ENCODE results near the gene GNB3.
A peak's percentile ranks its signal among the peaks of the same experiment; 100 is the strongest.

The GNB3 gene

DNA sequence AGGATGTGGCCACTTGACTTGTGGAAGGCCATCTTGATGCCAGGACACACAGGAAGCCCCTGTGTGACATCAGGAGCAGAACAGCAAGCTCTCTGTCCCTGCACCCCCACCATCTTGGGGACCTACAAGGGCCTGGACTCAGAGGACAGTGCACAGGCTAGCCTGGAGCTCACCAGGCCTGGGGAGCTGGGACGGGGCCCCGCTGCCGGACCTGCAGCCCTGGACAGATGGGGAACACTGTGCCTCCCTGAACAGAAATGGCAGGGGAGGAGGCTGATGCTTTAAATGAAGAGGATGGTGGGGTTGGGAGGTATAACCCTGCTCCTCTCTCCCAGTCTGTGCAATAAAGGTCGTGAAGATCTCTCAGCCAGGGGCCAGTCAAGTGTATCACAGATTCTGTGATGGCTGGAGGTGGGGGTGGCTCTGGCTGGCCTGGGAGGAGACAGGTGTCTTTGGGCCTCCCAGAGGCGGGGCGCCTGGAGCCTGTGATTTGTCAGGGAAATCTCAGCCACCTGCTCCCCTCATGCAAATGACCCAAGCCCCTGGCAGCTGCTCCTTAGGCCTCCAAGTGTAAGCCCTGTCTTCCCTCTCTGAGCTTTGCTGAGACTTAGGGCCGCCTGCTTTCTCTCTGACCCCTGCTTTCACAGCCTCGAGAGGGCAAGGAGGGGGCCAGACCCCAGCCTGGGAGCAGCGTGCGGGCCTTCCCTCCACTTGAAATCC, 1.1 kb upstream of the GNB3 start:
- no peak for DNase-seq

DNA sequence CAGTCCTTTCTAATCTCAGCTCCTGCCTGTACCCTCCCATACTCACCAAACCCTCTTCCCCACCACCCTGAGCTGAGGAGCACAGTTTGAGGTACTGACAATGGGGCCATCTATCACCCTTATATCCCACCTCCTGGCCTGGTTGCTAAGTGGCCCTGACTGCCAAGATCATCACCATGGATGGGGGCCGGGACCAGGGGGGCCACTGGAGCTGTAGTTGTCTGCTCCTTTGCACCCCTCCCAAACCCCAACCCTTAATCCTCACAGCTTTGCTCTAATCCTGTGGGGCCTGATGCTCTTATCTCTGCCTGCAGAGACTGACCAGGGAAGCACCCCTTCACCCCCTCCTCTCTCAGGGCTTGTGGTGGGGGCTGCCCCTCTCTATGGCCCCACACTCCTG, 395 bp upstream of the GNB3 start:
- DNase-seq: no peak

DNA sequence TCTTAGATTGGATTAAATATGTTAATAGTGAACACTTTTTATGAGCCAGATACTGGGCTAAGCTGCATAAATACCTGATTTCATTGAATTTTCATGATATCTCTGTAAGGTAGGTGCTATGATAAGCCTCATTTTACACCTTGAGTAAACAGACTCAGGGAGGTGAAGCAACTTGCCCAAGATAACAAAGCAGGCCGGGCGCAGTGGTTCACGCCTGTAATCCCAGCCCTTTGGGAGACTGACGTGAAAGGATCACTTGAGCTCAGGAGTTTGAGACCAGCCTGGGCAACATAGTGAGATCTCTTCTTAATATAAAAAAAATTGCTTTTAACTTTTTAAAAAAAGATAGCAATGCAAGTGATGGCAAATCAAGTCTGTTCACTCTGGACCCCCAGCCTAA, 1.4 kb downstream of the GNB3 start:
- DNase-seq: no peak

DNA sequence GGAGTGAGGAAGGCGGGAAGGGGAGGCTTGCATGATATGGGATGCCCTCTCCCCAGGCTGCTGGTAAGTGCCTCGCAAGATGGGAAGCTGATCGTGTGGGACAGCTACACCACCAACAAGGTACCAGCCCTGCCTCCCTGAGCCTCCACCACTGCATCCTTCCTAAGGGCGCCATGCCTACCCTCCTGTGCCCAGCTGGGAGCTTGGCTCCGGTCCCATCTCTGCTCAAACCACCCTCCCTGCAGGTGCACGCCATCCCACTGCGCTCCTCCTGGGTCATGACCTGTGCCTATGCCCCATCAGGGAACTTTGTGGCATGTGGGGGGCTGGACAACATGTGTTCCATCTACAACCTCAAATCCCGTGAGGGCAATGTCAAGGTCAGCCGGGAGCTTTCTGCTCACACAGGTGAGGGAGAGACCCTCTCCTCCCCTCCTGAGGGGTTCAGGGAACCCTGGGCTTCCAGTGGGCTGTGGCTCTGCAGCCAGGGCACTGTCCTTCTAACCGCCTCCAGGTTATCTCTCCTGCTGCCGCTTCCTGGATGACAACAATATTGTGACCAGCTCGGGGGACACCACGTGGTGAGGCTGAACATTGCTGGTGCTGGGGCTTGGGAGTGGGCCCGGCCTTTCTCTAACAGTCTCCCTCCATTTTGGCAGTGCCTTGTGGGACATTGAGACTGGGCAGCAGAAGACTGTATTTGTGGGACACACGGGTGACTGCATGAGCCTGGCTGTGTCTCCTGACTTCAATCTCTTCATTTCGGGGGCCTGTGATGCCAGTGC, 2.6 kb downstream of the GNB3 start:
- no peak for DNase-seq

DNA sequence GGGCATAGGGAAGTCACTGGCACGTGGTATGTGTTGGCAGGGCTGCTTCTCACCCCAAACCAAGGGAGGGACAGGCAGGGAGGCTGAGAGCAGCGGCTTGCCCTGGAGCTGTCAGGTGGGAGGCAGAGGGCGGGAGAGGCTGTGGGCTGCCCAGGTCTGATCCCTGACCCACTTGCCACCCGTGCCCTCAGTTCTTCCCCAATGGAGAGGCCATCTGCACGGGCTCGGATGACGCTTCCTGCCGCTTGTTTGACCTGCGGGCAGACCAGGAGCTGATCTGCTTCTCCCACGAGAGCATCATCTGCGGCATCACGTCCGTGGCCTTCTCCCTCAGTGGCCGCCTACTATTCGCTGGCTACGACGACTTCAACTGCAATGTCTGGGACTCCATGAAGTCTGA, 4.7 kb downstream of the GNB3 start:
- no peak for DNase-seq

DNA sequence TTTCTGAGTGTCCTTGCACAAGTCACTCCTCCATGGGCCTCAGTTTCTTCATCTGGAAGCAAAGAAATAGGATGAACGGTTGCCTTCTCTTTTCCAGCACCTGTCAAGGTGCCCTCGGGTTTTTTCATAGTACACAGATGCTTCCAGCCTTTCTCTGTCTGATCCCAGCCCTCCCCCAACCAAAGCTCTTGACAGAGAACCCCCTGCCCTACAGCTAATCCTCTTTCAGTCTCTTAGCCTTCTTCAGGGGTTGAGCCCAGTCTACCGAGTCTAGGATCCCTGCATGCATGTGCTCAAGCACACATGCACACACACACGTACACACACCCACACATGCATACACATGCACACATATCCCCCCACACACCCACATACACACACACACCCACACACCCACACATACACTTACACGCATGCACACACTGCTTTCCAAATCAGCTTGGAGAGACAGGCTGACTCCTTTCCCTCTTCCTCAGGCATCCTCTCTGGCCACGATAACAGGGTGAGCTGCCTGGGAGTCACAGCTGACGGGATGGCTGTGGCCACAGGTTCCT, 5.7 kb downstream of the GNB3 start:
- DNase-seq: no peak

DNA sequence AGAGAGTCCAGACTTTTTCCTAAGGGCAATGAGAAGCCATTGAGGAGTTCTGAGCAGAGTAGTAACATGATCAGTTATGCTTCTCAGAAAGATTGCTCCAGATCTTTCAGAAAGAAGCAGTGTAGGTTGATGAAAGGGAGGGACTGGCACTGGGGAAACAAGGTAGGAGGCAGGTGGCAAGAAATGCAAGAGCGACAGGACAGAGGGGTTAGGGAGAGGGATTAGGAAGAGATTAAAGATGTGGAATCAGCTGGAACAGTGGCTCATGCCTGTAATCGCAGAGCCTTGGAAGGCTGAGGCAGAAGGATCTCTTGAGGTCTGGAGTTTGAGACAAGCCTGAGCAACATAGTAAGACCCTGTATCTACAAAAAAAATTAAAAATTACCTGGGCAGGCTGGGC, 7.0 kb downstream of the GNB3 start:
- no peak for DNase-seq

DNA sequence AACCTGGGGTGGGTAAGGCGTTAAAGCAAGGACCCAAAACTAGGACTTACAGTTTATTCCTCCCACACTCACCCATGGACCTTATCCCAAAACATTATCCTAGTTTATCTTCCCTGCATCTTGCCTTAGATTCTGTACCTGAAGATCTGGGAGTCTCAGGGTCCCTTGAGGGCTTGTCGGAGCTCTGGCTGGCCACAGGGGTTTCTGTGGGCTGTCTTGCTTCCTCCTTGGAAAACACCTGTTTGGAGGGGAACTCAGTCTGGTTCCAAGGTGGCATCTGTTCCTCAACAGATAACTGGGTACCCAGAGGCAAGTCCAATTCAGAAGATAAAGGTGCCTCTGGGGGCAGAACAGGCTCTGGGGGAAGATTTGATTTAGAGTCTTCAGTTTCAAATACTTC, 8.7 kb downstream of the GNB3 start:
- DNase-seq: no peak

DNA sequence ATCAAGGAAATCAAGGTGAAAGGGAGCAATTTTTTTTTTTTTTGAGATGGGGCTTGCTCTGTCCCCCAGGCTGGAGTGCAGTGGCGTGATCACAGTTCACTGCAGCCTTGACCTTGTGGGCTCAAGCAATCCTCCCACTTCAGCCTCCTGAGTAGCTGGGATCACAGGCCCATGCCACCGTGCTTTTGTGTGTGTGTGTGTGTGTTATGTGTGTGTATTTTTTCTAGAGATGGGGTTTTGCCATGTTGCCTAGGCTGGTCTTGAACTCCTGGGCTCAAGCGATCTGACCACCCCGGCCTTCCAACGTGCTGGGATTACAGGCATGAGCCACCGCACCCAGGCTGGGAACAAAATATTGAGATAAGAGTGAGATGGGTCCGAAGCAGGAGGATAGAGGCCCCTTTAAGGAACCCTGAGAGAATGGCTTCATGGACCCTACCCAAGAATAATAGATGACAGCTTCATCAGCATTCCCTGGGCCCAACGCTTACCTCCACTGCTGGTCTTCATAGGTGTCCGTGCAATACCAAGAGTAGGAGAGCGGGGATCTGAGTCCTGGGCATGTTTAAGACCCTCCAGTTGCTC, 9.3 kb downstream of the GNB3 start:
- no peak for DNase-seq

DNA sequence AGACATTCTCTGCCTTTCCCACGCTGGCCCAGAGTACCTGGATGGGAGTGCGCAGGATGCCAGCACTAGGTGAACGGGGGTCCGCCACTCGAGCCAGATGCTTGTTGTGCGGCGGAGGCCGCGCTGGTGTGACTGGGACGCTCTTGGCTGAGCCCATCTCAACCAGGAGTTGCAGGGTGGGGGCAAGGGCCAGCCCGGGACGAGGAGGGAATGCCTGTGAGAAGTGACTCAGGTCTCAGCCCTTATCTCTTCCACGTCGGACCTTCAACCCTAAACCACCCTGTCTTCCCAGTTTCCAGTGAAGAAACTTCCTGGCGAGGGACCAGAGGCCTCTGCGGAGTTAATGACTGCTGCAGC, 10.0 kb downstream of the GNB3 start:
- DNase-seq: no peak

DNA sequence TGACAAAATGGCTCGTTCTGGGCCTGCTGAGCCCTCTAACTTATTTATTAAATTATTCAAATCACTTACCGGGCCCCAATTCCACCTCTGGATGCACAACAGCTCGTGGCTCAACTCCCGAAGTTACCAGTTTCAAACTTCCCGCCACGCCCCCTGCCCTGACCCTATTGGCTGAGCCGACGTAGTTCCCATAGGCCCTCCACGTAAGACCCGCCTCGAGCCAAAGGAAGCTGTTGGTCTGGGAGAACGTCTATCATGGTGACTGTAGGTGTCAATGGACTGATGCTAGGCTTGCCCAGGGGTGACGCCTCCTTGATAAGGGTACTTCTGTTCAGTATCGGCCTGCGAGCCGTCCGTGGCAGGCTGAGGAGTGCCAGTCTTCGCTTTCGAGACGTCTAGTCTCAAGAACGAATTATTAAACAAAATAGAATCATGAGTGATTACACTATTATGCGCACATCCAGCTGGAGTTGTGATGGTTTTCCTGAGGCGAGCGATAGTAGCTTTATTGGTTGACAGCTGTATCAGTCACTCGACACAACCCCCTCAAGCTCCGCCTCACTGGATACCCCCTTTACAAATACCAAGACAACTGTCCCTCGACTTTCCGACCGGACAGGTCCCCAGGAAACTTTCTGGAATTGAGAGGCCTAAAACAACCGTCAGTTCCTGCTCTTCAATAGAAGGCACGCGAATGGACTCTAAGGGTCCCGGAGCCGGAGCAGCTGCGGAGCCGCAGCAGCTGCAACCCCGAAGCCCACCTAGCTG, 10.6 kb downstream of the GNB3 start, which contains the start of gene CDCA3:
CDCA3 (minus strand) TSS at position 134 of the 768 bp plus-strand sequence. CDS start 334 bp downstream, outside the sequence.
- peak; percentile 92 for DNase-seq

DNA sequence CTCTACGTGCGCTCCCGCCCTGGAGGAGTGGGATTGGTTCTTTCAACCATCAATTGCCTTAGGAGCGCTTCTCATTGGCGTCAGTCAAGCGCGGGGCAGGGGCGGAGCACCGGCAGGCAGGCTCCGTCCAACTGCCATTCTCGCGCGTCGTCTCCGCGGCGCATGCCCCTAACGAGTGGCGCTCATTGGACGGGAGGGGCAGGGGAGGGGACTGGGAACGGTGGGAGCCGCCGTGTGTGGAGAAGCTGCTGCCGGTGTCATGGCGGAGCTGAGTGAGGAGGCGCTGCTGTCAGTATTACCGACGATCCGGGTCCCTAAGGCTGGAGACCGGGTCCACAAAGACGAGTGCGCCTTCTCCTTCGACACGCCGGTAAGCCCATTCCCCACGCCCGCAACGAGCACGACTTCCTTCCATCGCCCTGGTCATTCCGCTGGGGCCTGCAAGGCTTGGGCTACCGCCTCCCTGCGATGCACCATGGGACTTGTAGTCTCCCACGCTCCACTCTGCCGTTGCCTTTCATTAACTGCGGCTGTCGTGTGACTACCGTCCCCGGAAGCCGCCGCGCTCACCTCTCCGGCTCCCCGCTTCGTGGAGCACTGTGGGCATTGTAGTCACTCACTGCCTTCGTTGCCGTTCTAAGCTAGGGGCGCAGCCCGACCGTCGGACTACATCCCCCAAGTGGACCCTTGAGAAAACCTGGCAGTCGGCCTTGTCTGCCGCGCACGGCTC, 11.4 kb downstream of the GNB3 start, which contains the start of gene USP5:
USP5 (plus strand) TSS at position 230 of the 730 bp plus-strand sequence; CDS start at position 260, 30 bp downstream.
- peak; percentile 97 for DNase-seq

DNA sequence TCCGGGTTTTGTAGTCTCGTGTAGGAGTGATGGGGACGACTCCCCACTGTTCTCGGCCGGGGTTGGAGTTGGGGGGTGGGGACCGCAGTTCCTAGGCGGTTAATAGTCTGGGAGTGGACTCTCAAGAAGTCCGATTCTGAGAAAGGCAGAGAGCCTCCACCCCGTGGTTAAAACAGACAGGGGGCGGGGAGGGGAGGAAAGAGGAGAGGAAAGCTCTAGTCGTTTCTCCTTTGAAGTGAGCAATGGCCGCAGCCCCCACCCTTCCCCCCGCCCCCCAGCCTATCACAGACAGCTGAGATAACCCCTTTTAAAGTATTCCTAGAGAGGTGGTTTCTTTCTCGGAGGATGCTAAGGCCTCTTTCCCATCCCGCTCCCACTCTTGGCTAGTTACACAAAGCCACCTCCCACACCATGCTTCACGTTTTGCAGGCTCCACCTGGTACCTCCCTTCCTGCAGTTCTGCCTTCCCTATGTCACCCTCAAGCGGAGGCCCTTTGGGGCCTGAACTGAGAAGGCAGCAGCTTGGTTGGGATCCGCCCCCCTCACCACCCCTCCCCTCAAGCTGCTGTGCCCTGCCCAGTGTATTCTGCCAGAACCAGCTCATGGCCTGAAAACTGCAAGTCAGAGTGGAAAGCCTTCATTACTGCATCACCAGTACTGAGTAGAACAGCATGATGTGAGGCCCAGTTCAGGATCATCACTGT, 12.1 kb downstream of the GNB3 start:
- no peak for DNase-seq

DNA sequence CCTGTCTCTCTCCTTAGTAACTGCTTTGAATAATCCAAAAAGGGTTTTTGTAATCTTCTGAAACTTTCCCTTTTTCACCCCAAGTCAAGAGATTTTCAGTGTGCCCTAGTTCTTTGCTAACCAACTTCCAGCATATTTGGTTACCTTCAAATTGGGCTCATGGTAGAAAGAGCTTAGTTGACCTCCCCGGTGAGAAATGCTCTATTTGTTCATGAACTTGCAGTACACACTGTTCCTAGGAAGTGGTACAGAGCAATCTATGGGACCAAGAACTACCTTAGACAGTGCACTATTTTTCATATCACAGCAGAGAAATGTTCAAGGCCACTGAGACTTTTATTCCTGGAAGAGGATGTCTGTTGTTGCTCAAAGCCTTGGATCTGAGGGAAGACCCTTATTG, 12.9 kb downstream of the GNB3 start:
- DNase-seq: no peak

DNA sequence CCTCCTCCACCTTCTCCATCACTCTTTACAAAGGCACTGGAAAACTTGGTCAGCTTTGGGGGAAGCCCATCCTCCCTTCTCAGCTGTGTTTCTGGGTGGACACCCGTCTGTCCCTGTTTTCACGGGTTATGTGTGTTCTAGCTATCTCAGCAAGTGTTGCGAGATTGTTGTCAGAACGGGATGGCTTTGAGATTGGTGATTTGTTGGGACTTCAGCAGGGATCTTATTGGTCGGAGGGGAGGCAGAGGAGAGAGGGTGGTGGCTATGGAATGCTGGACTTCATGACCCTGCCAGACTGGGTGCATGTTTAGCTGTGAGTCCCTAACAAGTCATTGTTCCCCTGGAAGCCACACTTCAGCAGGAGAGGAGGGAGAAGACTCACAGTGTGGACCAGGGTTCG, 13.3 kb downstream of the GNB3 start:
- DNase-seq: no peak

DNA sequence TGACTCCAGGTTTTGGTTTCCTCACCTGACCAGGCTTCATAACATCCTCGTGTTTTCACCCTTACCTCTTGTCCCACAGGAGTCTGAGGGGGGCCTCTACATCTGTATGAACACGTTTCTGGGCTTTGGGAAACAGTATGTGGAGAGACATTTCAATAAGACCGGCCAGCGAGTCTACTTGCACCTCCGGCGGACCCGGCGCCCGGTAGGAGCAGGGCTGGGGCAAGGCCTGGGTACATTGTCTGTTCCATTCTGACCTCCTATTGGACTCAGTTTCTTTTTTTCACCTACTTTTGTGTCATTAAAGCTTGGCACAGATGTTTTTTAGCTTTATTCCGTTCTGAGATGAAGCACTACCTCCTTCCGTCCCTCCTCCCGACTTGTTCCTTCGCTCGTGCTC, 14.6 kb downstream of the GNB3 start:
- DNase-seq: no peak

DNA sequence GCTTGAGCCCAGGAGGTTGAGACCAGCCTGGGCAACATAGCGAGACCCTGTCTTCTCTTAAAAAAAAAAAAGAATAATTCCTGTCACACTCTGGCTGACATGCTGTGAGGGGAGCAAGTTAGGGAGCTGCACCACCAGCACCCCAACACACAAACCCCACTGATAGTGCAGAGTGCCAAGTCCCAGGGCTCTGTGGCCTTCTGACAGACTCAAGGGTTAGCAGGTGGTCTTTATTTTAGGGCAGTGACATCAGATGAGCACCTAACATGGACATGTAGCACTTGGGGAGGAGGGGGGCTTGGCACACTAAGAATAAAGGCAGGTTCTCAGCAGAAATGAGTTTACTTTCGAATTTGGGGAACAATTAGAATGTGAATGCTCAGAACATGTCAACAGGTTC, 18.1 kb downstream of the GNB3 start:
- no peak for DNase-seq

DNA sequence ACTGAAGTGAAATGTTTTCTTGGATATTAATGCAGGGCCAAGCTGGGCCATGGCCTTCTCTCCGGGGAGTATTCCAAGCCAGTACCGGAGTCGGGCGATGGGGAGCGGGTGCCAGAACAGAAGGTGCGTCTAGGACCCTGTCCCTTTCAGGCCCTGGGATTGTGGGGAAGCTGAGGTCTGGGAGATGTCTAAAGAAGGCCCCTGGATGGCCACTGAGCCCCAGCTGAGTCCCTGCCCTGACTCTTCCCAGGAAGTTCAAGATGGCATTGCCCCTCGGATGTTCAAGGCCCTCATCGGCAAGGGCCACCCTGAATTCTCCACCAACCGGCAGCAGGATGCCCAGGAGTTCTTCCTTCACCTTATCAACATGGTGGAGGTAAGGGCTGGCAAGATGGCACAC, 19.4 kb downstream of the GNB3 start:
- DNase-seq: no peak

DNA sequence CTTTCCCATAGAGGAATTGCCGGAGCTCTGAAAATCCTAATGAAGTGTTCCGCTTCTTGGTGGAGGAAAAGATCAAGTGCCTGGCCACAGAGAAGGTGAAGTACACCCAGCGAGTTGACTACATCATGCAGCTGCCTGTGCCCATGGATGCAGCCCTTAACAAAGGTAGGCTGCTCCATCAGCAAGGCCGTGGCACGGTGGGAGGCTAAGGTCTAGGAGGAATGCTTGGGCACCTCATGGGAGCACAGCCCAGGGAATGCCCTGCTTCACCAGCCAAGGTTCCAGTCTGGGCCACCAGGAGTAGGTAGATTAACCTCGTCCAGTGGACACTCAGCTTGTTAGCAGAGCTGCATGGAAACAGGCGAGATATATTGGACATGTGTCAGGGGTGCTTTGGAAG, 20.2 kb downstream of the GNB3 start:
- DNase-seq: no peak

DNA sequence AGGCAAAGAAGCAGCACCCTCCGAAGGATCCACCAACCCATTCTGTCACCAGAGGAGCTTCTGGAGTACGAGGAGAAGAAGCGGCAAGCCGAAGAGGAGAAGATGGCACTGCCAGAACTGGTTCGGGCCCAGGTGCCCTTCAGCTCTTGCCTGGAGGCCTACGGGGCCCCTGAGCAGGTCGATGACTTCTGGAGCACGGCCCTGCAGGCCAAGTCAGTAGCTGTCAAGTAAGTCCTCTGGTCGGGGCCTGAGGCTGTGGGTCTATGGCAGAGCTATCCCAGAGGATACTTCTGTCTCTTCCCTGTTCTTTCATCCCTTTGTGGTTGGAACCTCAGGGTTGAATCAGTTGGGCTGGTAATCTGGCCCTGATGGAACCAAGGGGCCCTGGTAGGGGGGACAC, 20.7 kb downstream of the GNB3 start:
- DNase-seq: no peak

DNA sequence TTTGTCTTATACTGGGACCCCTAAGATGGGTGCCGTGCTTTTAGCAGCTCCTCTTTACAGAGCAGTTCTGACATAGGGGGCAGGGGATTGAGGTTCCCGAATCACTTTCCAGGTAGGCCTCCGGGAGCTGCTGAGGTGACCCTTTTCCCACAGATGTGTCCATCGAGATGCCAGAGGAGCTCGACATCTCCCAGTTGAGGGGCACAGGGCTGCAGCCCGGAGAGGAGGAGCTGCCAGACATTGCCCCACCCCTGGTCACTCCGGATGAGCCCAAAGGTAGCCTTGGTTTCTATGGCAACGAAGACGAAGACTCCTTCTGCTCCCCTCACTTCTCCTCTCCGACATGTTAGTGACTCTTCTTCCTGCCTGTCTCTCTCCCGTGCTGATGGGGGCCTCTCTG, 22.3 kb downstream of the GNB3 start:
- DNase-seq: no peak
